ENCODE data around the gene GTPBP4. TPM values are rescaled to one million over a fixed set of nuclear protein-coding genes. Genes with fewer than 3 reads are reported as not detected.

GTPBP4 gene
- total RNA-seq, 1 experiment from 2014 or later: 44.6 TPM

DNA sequence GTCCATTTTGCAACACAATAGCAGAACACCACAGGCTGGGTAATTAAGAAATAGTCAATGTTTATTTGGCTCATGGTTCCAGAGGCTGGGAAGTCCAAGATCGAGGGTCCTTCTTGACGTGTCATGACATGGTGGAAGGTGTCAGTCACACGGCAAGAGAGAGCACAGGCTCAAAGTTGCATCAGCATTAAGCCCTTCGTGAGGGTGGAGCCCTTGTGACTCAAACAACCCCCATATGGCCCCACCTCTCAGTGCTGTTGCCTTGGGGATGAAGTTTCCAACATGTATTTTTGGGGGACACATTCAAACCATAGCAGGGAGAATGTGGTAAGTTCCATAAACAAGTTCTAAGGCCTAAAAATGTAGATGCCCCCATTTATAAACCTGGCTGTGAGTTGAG is 24.6 kb upstream of the GTPBP4 start:
- no peaks in the 10 kb centered on the region for H3F3A ChIP-seq (ENCODE audit: low read length, unreplicated experiment)
- TF ChIP-seq EZH2phosphoT487 (IDR thresholded peaks at IDR 0.05; ENCODE audit: borderline replicate concordance, low read length): no peak
- H3K9ac ChIP-seq (ENCODE audit: low read length): no peak overlapping the region
- ATAC-seq: no peak
- H2AFZ ChIP-seq (ENCODE audit: low read length): no peak overlapping the region
- no peaks in the 10 kb centered on the region for H3K27me3 ChIP-seq (ENCODE audit: low read length)
- no peak overlapping the region for H3K27ac ChIP-seq (ENCODE audit: low read length)
- H3K79me2 ChIP-seq (ENCODE audit: low read length): no peaks in the 10 kb centered on the region
- POLR2A ChIA-PET (ENCODE audit: unreplicated experiment): no interaction called here
- no peaks in the 10 kb centered on the region for H3K4me1 ChIP-seq (ENCODE audit: insufficient read depth, low read length)
- no peaks in the 10 kb centered on the region for H3K36me3 ChIP-seq (ENCODE audit: low read depth, low read length)
- no peaks in the 10 kb centered on the region for H3K9me2 ChIP-seq (replicated peaks; ENCODE audit: low read length)
- H4K20me1 ChIP-seq (ENCODE audit: low read length): no peaks in the 10 kb centered on the region
- no peak overlapping the region for H3K4me2 ChIP-seq (ENCODE audit: low read length)
- DNase-seq: no peak
- H3K9me3 ChIP-seq (ENCODE audit: low read length): no peaks in the 10 kb centered on the region
- no peak overlapping the region for H3K4me3 ChIP-seq (ENCODE audit: low read length)
- intact Hi-C loops (cut with micrococcal nuclease): no loop called here
- no TSS peak for BruUV-seq (replicated peaks)
- CTCF ChIA-PET: no interaction called here

DNA sequence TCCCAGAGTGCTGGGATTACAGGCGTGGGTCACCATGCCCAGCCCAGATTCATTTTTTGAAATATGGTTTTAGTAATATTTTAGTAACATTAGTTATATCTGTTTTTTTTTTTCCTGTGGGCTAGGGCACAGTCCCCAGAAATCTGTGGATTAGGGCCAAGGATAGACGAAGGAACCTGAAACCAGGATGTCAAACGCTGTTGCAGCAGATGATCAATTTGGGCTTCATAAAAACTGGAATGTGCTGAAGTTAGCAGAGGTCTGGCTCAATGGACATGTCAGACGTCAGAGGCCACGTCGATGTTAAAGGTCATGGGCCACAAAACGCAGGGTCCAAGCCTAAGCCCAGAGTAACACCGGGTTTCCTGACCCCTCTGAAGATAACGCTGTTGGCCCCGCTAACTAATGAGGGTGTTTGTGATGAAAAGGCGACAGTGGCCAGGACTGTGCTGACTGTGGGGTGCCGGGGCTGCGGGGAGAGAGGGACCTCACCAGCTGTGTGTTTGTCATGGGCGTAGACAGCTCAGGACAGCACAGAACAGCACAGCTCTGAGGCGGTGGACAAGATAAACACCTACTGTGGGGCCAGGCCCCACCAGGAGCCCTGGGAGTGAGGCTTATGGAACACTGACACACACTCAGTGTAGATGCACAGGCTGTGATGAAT is 23.8 kb upstream of the GTPBP4 start:
- POLR2A ChIA-PET (ENCODE audit: unreplicated experiment): no interaction called here
- no peak overlapping the region for H3K4me2 ChIP-seq (ENCODE audit: low read length)
- H3K79me2 ChIP-seq (ENCODE audit: low read length): no peaks in the 10 kb centered on the region
- no TSS peak for BruUV-seq (replicated peaks)
- H3K4me1 ChIP-seq (ENCODE audit: insufficient read depth, low read length): no peaks in the 10 kb centered on the region
- TF ChIP-seq EZH2phosphoT487 (IDR thresholded peaks at IDR 0.05; ENCODE audit: borderline replicate concordance, low read length) (no peak), EZH2 (IDR thresholded peaks at IDR 0.05; ENCODE audit: low read length, unreplicated experiment) (no peak)
- TF ChIP-seq, protein P1, sequence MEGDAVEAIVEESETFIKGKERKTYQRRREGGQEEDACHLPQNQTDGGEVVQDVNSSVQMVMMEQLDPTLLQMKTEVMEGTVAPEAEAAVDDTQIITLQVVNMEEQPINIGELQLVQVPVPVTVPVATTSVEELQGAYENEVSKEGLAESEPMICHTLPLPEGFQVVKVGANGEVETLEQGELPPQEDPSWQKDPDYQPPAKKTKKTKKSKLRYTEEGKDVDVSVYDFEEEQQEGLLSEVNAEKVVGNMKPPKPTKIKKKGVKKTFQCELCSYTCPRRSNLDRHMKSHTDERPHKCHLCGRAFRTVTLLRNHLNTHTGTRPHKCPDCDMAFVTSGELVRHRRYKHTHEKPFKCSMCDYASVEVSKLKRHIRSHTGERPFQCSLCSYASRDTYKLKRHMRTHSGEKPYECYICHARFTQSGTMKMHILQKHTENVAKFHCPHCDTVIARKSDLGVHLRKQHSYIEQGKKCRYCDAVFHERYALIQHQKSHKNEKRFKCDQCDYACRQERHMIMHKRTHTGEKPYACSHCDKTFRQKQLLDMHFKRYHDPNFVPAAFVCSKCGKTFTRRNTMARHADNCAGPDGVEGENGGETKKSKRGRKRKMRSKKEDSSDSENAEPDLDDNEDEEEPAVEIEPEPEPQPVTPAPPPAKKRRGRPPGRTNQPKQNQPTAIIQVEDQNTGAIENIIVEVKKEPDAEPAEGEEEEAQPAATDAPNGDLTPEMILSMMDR (conservative IDR thresholded peaks at IDR 0.05; ENCODE audit: low read depth, low read length): no peak
- 0 out of 2 replicates have a peak, but pooled peaks have one; percentile 11 for ATAC-seq
- no peak overlapping the region for H3K9ac ChIP-seq (ENCODE audit: low read length)
- no peaks in the 10 kb centered on the region for H3K9me3 ChIP-seq (ENCODE audit: low read length)
- H2AFZ ChIP-seq (ENCODE audit: low read length): no peak overlapping the region
- CTCF ChIA-PET: no interaction called here
- no peak overlapping the region for H3K4me3 ChIP-seq (ENCODE audit: low read length)
- intact Hi-C loops (cut with micrococcal nuclease): no loop called here
- no peaks in the 10 kb centered on the region for H3K9me2 ChIP-seq (replicated peaks; ENCODE audit: low read length)
- no peaks in the 10 kb centered on the region for H3F3A ChIP-seq (ENCODE audit: low read length, unreplicated experiment)
- H3K27me3 ChIP-seq (ENCODE audit: low read length): no peaks in the 10 kb centered on the region
- no peaks in the 10 kb centered on the region for H3K36me3 ChIP-seq (ENCODE audit: low read depth, low read length)
- DNase-seq: peak; percentile 18
- H3K27ac ChIP-seq (ENCODE audit: low read length): no peak overlapping the region
- H4K20me1 ChIP-seq (ENCODE audit: low read length): no peaks in the 10 kb centered on the region

DNA sequence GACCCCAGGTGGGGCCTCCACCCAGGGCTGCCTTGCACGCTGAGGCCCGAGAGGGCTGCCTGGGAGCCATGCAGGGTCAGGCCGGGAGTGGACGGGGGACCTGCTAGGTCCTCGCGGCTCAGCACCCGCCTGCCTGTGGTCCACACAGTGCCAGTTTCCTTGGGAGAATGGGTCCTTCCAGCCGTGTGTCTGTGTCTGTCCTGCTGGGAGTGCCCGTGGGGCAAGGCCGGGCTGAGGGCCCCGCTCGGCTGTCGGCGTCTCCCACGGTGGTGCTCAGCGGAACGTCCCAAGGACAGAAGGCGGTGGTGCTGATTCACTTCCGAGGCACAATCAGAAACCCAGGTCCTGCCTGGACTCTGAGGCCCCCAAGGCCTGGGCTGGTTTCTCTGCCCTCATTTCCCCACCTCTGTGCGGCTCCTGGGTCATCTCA is 23.2 kb upstream of the GTPBP4 start:
- no TSS peak for BruUV-seq (replicated peaks)
- H3K4me2 ChIP-seq (ENCODE audit: low read length): no peak overlapping the region
- no peaks in the 10 kb centered on the region for H3K36me3 ChIP-seq (ENCODE audit: low read depth, low read length)
- no peaks in the 10 kb centered on the region for H3K4me1 ChIP-seq (ENCODE audit: insufficient read depth, low read length)
- no peaks in the 10 kb centered on the region for H3K27me3 ChIP-seq (ENCODE audit: low read length)
- H3K9me3 ChIP-seq (ENCODE audit: low read length): no peaks in the 10 kb centered on the region
- DNase-seq: no peak
- no peaks in the 10 kb centered on the region for H3K79me2 ChIP-seq (ENCODE audit: low read length)
- intact Hi-C loops (cut with micrococcal nuclease): no loop called here
- ATAC-seq: no peak
- H2AFZ ChIP-seq (ENCODE audit: low read length): no peak overlapping the region
- H3F3A ChIP-seq (ENCODE audit: low read length, unreplicated experiment): no peaks in the 10 kb centered on the region
- ChIA-PET POLR2A (ENCODE audit: unreplicated experiment) (no interaction called here), CTCF (no interaction called here)
- H3K27ac ChIP-seq (ENCODE audit: low read length): no peak overlapping the region
- H3K4me3 ChIP-seq (ENCODE audit: low read length): no peak overlapping the region
- H3K9ac ChIP-seq (ENCODE audit: low read length): no peak overlapping the region
- no peaks in the 10 kb centered on the region for H4K20me1 ChIP-seq (ENCODE audit: low read length)
- no peaks in the 10 kb centered on the region for H3K9me2 ChIP-seq (replicated peaks; ENCODE audit: low read length)
- TF ChIP-seq EZH2phosphoT487 (IDR thresholded peaks at IDR 0.05; ENCODE audit: borderline replicate concordance, low read length) (no peak), EZH2 (IDR thresholded peaks at IDR 0.05; ENCODE audit: low read length, unreplicated experiment) (no peak)
- TF ChIP-seq, protein P1 (conservative IDR thresholded peaks at IDR 0.05; ENCODE audit: low read depth, low read length): no peak
